Measurements from ENCODE around the gene PSEN1.

DNA sequence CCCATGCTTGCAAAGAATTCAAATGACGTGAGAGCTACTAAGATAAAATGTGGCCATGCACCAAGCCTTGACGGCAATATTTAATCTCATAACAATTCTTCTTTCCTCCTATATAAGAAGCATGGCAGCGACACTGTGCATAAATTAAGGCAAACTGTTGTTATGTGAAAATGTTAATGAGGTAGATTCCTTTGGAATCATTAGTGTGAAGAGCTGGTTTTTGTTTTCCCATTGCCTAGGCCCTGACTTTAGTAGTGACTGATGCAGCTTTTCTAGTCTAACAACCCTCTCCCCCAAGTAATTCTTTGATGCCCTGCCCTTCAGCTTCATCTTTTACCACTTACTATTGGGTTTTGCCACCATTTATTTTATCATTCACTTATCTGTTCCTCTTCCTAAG is 10.6 kb upstream of the PSEN1 start:
- no peak for TF ChIP-seq POLR2A (IDR thresholded peaks at IDR 0.05; ENCODE audit: low read depth, low read length)
- TF ChIP-seq POLR2AphosphoS5 (IDR thresholded peaks at IDR 0.05; ENCODE audit: low read depth, low read length) = no peak
- no peak for TF ChIP-seq POU2F2 (IDR thresholded peaks at IDR 0.05; ENCODE audit: low read depth, low read length)
- no peak for TF ChIP-seq TAF1 (IDR thresholded peaks at IDR 0.05; ENCODE audit: low read depth, low read length)
- no peak for TF ChIP-seq PAX5 (IDR thresholded peaks at IDR 0.05; ENCODE audit: insufficient read depth, low read length, severe bottlenecking)

All from GM12891 (cell line).